ENCODE data around the gene TTC7B. TPM values are rescaled to one million over a fixed set of nuclear protein-coding genes. Genes with fewer than 3 reads are reported as not detected.

The TTC7B gene
- total and polyA plus RNA-seq, 2 of the 13 experiments (the other 11 are each of a cell fraction or from before 2014, with no cell fraction given): 1.3 to 3.2 TPM

DNA sequence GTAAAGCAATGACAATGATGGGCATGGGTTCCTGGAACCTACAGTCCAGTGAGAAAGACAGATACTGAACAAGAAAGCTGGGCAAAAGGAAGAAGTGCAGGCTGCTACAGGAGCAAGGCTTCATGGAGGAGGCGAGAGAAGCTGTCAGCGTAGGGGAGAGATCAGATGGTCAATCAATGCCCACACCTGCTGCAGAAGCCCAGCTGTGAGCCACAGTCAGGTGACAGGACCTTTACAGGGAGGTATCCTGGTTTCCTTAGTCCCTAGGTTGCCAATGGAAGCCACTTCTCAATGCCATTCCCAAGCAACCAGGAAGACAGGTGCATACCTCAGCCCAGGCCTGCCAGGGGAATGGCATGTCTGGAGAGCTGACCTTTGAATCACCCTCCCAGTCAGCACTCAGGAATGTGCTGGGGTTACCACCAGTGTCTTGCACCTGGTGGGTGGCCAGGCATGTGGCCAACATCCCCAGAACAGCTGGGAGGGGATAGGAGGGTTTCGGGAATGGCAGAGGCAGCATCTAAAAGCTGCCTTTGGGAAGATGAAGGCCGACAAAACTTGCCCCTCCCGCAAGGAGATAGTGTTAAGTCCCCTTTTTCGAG, 170.3 kb downstream of the TTC7B start:
- POLR2A ChIA-PET: no interaction called here
- H3K4me3 ChIP-seq (replicated peaks in 1 of 3; ENCODE audit: insufficient read depth in 1 of 3, low read depth in 2 of 3, low read length in 3 of 3): no peak overlapping the region
- ATAC-seq: peak; percentile 49; the same call in 1 of the 3 replicates

More for the DNA sequence above, 170.3 kb downstream of the TTC7B start:
- Histone ChIP-seq H3K9me3 (ENCODE audit: low read length) (no peaks in the 10 kb centered on the region), H3K36me3 (replicated peaks in 1 of 2; ENCODE audit: control insufficient read depth in 1 of 2, insufficient read depth in 2 of 2, low read length in 2 of 2) (no peaks in the 10 kb centered on the region), H3K4me2 (ENCODE audit: low read depth, low read length) (no peak overlapping the region), H2AFZ (ENCODE audit: low read length) (no peak overlapping the region), H3K79me2 (ENCODE audit: insufficient read depth, low read length) (no peaks in the 10 kb centered on the region), H4K20me1 (ENCODE audit: insufficient read depth, low read length) (no peaks in the 10 kb centered on the region), H3K4me1 (ENCODE audit: insufficient read depth, low read length) (peaks cover 44% of the 10 kb centered on the region), H3K27ac (ENCODE audit: extremely low read length, insufficient read depth, low read length) (no peak overlapping the region), H3K27me3 (ENCODE audit: control insufficient read depth in 1 of 2, insufficient read depth in 2 of 2, low read length in 2 of 2) (no peaks in the 10 kb centered on the region), H3K9ac (ENCODE audit: insufficient read depth, low read depth, low read length) (no peak overlapping the region)
- intact Hi-C loops (cut with micrococcal nuclease; ENCODE audit: unreplicated experiment) (no loop called here), in situ Hi-C loops (cut with HindIII; ENCODE audit: extremely low pct_ligation_motif_present, low pct_unique_long_range_greater_than_20kb) (no loop called here)
- TF ChIP-seq ZNF230 (CRISPR knock-in tag; IDR thresholded peaks at IDR 0.05) (no peak), SP2 (CRISPR knock-in tag; IDR thresholded peaks at IDR 0.05) (no peak), FOSL2 (CRISPR knock-in tag; IDR thresholded peaks at IDR 0.05) (peak; percentile 62), RARA (CRISPR knock-in tag; IDR thresholded peaks at IDR 0.05) (peak; percentile 65), TEAD3 (CRISPR knock-in tag; optimal IDR thresholded peaks at IDR 0.05; ENCODE audit: borderline replicate concordance) (peak; percentile 36)
- TF ChIP-seq, protein P1, sequence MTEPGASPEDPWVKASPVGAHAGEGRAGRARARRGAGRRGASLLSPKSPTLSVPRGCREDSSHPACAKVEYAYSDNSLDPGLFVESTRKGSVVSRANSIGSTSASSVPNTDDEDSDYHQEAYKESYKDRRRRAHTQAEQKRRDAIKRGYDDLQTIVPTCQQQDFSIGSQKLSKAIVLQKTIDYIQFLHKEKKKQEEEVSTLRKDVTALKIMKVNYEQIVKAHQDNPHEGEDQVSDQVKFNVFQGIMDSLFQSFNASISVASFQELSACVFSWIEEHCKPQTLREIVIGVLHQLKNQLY (CRISPR knock-in tag; IDR thresholded peaks at IDR 0.05): no peak
- TF ChIP-seq, protein P2, sequence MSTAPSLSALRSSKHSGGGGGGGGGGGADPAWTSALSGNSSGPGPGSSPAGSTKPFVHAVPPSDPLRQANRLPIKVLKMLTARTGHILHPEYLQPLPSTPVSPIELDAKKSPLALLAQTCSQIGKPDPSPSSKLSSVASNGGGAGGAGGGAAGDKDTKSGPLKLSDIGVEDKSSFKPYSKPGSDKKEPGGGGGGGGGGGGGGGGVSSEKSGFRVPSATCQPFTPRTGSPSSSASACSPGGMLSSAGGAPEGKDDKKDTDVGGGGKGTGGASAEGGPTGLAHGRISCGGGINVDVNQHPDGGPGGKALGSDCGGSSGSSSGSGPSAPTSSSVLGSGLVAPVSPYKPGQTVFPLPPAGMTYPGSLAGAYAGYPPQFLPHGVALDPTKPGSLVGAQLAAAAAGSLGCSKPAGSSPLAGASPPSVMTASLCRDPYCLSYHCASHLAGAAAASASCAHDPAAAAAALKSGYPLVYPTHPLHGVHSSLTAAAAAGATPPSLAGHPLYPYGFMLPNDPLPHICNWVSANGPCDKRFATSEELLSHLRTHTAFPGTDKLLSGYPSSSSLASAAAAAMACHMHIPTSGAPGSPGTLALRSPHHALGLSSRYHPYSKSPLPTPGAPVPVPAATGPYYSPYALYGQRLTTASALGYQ (CRISPR knock-in tag; IDR thresholded peaks at IDR 0.05): no peak
- TF ChIP-seq, protein P3, sequence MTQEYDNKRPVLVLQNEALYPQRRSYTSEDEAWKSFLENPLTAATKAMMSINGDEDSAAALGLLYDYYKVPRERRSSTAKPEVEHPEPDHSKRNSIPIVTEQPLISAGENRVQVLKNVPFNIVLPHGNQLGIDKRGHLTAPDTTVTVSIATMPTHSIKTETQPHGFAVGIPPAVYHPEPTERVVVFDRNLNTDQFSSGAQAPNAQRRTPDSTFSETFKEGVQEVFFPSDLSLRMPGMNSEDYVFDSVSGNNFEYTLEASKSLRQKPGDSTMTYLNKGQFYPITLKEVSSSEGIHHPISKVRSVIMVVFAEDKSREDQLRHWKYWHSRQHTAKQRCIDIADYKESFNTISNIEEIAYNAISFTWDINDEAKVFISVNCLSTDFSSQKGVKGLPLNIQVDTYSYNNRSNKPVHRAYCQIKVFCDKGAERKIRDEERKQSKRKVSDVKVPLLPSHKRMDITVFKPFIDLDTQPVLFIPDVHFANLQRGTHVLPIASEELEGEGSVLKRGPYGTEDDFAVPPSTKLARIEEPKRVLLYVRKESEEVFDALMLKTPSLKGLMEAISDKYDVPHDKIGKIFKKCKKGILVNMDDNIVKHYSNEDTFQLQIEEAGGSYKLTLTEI (CRISPR knock-in tag; conservative IDR thresholded peaks at IDR 0.05): no peak
- TF ChIP-seq, protein P4, sequence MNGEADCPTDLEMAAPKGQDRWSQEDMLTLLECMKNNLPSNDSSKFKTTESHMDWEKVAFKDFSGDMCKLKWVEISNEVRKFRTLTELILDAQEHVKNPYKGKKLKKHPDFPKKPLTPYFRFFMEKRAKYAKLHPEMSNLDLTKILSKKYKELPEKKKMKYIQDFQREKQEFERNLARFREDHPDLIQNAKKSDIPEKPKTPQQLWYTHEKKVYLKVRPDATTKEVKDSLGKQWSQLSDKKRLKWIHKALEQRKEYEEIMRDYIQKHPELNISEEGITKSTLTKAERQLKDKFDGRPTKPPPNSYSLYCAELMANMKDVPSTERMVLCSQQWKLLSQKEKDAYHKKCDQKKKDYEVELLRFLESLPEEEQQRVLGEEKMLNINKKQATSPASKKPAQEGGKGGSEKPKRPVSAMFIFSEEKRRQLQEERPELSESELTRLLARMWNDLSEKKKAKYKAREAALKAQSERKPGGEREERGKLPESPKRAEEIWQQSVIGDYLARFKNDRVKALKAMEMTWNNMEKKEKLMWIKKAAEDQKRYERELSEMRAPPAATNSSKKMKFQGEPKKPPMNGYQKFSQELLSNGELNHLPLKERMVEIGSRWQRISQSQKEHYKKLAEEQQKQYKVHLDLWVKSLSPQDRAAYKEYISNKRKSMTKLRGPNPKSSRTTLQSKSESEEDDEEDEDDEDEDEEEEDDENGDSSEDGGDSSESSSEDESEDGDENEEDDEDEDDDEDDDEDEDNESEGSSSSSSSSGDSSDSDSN (CRISPR knock-in tag; IDR thresholded peaks at IDR 0.05): no peak
- FAIRE-seq (no peak), DNase-seq (ENCODE audit: low spot score) (peak; percentile 32)
- 95% methylated on average over 4 of the region's 6 CpGs for WGBS (ENCODE audit: low lambda C conversion rate)
- CTCF ChIA-PET (ENCODE audit: low intra/inter-chr PET ratio, low total read pairs): no interaction called here
- BruUV-seq (replicated peaks): no TSS peak
